Measurements from ENCODE around the gene PHTF2. TPM values are rescaled to one million over a fixed set of nuclear protein-coding genes. Genes with fewer than 3 reads are reported as not detected.

PHTF2 gene
- total RNA-seq, 2 experiments from 2014 or later: 26.9 to 62.4 TPM

- no TSS peak for BruUV-seq (replicated peaks)
- H3K27ac ChIP-seq (ENCODE audit: low read depth, low read length, poor library complexity, severe bottlenecking): no peak overlapping the region
- intact Hi-C loops (cut with micrococcal nuclease; ENCODE audit: unreplicated experiment): no loop called here
- no peak overlapping the region for H2AFZ ChIP-seq (ENCODE audit: low read length)
- peaks cover 83% of the 10 kb centered on the region for H3K79me2 ChIP-seq (ENCODE audit: insufficient read depth, low read depth, low read length)
- H3K4me1 ChIP-seq (ENCODE audit: insufficient read depth, low read length, poor library complexity, severe bottlenecking): peaks cover 37% of the 10 kb centered on the region
- H3K9me3 ChIP-seq (ENCODE audit: low read length): no peaks in the 10 kb centered on the region; the same call in 1 of the 2 replicates
- no peak for TF ChIP-seq CTCF (conservative IDR thresholded peaks at IDR 0.05; ENCODE audit: low read length)
- no peak for TF ChIP-seq EZH2phosphoT487 (IDR thresholded peaks at IDR 0.05; ENCODE audit: borderline replicate concordance, low read depth, low read length)
- no peak overlapping the region for H3K4me2 ChIP-seq (ENCODE audit: low read length)
- ChIA-PET CTCF (ENCODE audit: unreplicated experiment) (no interaction called here), POLR2A (interaction anchor here (0.6 to 1.0 kb wide), 2 partner anchors 25 to 33 kb away, joined by 3 read pairs; no protein-coding TSS in a partner anchor)
- no peak overlapping the region for H3K4me3 ChIP-seq (ENCODE audit: low read depth, low read length, poor library complexity, severe bottlenecking)
- peaks cover 31% of the 10 kb centered on the region for H3K36me3 ChIP-seq (ENCODE audit: insufficient read depth, low read length)
- no peak for DNase-seq (ENCODE audit: low spot score)
- H4K20me1 ChIP-seq (ENCODE audit: insufficient read depth, low read length): 0 out of 2 replicates have a peak, but pooled peaks cover 2% of the 10 kb centered on the region
- H3K9me2 ChIP-seq (ENCODE audit: insufficient read depth, low read length): no peaks in the 10 kb centered on the region
Measured at GRCh38 chr7:77888998-77889397, 90.4 kb downstream of the PHTF2 start.

GRCh38 chr7:77893813-77894212, 95.2 kb downstream of the PHTF2 start:
- no peaks in the 10 kb centered on the region for H3K9me3 ChIP-seq (ENCODE audit: low read length)
- H4K20me1 ChIP-seq (ENCODE audit: insufficient read depth, low read length): 0 out of 2 replicates have a peak, but pooled peaks cover 4% of the 10 kb centered on the region
- no peak overlapping the region for H2AFZ ChIP-seq (ENCODE audit: low read length)
- peak overlapping the region; percentile 27 for H3K4me3 ChIP-seq (ENCODE audit: low read depth, low read length, poor library complexity, severe bottlenecking)
- no peak for DNase-seq (ENCODE audit: low spot score)
- TF ChIP-seq EZH2phosphoT487 (IDR thresholded peaks at IDR 0.05; ENCODE audit: borderline replicate concordance, low read depth, low read length) (no peak), CTCF (conservative IDR thresholded peaks at IDR 0.05; ENCODE audit: low read length) (no peak)
- ChIA-PET CTCF (ENCODE audit: unreplicated experiment) (no interaction called here), POLR2A (interaction anchor here (1.5 to 2.0 kb wide), 3 partner anchors 9 to 14 kb away, joined by 4 to 9 read pairs (median 7); no protein-coding TSS in a partner anchor)
- H3K27ac ChIP-seq (ENCODE audit: low read depth, low read length, poor library complexity, severe bottlenecking): peak overlapping the region; percentile 11
- no TSS peak for BruUV-seq (replicated peaks)
- peaks cover 25% of the 10 kb centered on the region for H3K36me3 ChIP-seq (ENCODE audit: insufficient read depth, low read length)
- intact Hi-C loops (cut with micrococcal nuclease; ENCODE audit: unreplicated experiment): no loop called here
- peaks cover 89% of the 10 kb centered on the region for H3K79me2 ChIP-seq (ENCODE audit: insufficient read depth, low read depth, low read length)
- H3K4me1 ChIP-seq (ENCODE audit: insufficient read depth, low read length, poor library complexity, severe bottlenecking): peaks cover 45% of the 10 kb centered on the region
- H3K9me2 ChIP-seq (ENCODE audit: insufficient read depth, low read length): no peaks in the 10 kb centered on the region
- peak overlapping the region; percentile 62 for H3K4me2 ChIP-seq (ENCODE audit: low read length)

GRCh38 chr7:77894574-77895091, 96.1 kb downstream of the PHTF2 start:
- Histone ChIP-seq H3K9me2 (ENCODE audit: insufficient read depth, low read length) (no peaks in the 10 kb centered on the region), H2AFZ (ENCODE audit: low read length) (no peak overlapping the region), H3K9me3 (ENCODE audit: low read length) (no peaks in the 10 kb centered on the region), H3K27ac (ENCODE audit: low read depth, low read length, poor library complexity, severe bottlenecking) (no peak overlapping the region), H3K4me3 (ENCODE audit: low read depth, low read length, poor library complexity, severe bottlenecking) (no peak overlapping the region), H3K4me1 (ENCODE audit: insufficient read depth, low read length, poor library complexity, severe bottlenecking) (peaks cover 39% of the 10 kb centered on the region), H3K4me2 (ENCODE audit: low read length) (peak overlapping the region; percentile 62), H3K36me3 (ENCODE audit: insufficient read depth, low read length) (peaks cover 25% of the 10 kb centered on the region), H4K20me1 (ENCODE audit: insufficient read depth, low read length) (0 out of 2 replicates have a peak, but pooled peaks cover 4% of the 10 kb centered on the region), H3K79me2 (ENCODE audit: insufficient read depth, low read depth, low read length) (peaks cover 90% of the 10 kb centered on the region)
- no peak for DNase-seq (ENCODE audit: low spot score)
- intact Hi-C loops (cut with micrococcal nuclease; ENCODE audit: unreplicated experiment): no loop called here
- no TSS peak for BruUV-seq (replicated peaks)
- TF ChIP-seq CTCF (conservative IDR thresholded peaks at IDR 0.05; ENCODE audit: low read length) (no peak), EZH2phosphoT487 (IDR thresholded peaks at IDR 0.05; ENCODE audit: borderline replicate concordance, low read depth, low read length) (no peak)
- ChIA-PET POLR2A (interaction anchor here (1.4 to 1.6 kb wide), 2 partner anchors 9 to 14 kb away, joined by 4 to 8 read pairs; no protein-coding TSS in a partner anchor), CTCF (ENCODE audit: unreplicated experiment) (no interaction called here)

Data from OCI-LY7 (cell line).